Activated CD4-positive, alpha-beta T cell treated with anti-CD3 and anti-CD28 coated beads for 24 hours (primary cell): Measurements from ENCODE around the gene BRMS1.
"Not testable (repeated sequence)": the region's sequence is repeated elsewhere in the genome, so short reads cannot be mapped to it uniquely, and the experiment has no call there.

Source experiments
- DNase-seq, 2 donors: peaks; one replicate each; pipeline ENCODE4 v3.0.0-alpha.2; 2020; ENCODE audit warnings: low read depth in 2 of 2

Gene BRMS1

GRCh38 chr11:66324664-66325063 is 20.2 kb downstream of the BRMS1 start:
- no peak for DNase-seq

- DNase-seq, result no peak
These were observed 21.2 kb downstream of the BRMS1 start for GRCh38 chr11:66323684-66324083.

GRCh38 chr11:66322732-66323427 is 22.0 kb downstream of the BRMS1 start:
- no peak for DNase-seq

GRCh38 chr11:66321606-66322005 is 23.3 kb downstream of the BRMS1 start:
- no peak for DNase-seq

GRCh38 chr11:66320748-66321147 is 24.2 kb downstream of the BRMS1 start:
- not testable (repeated sequence) for DNase-seq

- DNase-seq, result not testable (repeated sequence)
These were observed 24.6 kb downstream of the BRMS1 start for GRCh38 chr11:66320289-66320688.

GRCh38 chr11:66318600-66318970 is 26.3 kb downstream of the BRMS1 start:
- DNase-seq, result no peak

GRCh38 chr11:66317723-66318599 is 26.9 kb downstream of the BRMS1 start:
- DNase-seq, result no peak

GRCh38 chr11:66317322-66317722 is 27.6 kb downstream of the BRMS1 start:
- DNase-seq, result no peak

- no peak for DNase-seq
These were observed 28.1 kb downstream of the BRMS1 start, which contains the start of gene CD248 for GRCh38 chr11:66316849-66317251. Gene CD248 (minus strand): TSS chr11:66317044. CDS start chr11:66317027, 17 bp downstream.

- no peak for DNase-seq
These were observed 28.7 kb downstream of the BRMS1 start for GRCh38 chr11:66315921-66316811.

- no peak for DNase-seq
These were observed 29.4 kb downstream of the BRMS1 start for GRCh38 chr11:66315498-66315885.

GRCh38 chr11:66314561-66315497 is 30.1 kb downstream of the BRMS1 start:
- DNase-seq, result no peak

GRCh38 chr11:66314186-66314501 is 30.8 kb downstream of the BRMS1 start:
- no peak for DNase-seq

GRCh38 chr11:66313321-66314185 is 31.4 kb downstream of the BRMS1 start:
- no peak for DNase-seq

- peak; percentile 94 to 97 for DNase-seq
These were observed 32.2 kb downstream of the BRMS1 start for GRCh38 chr11:66312549-66313320.

- DNase-seq, result peak; percentile 85 to 92
These were observed 32.8 kb downstream of the BRMS1 start for GRCh38 chr11:66311965-66312548.

GRCh38 chr11:66311470-66311964 is 33.4 kb downstream of the BRMS1 start:
- DNase-seq, result no peak
